HG02981 (cell line): ENCODE measurements around the gene MYH15.
A peak's percentile ranks its signal among the peaks of the same experiment; 100 is the strongest.

Experiments used
- ATAC-seq: cut with Tn5 transposase; IDR thresholded peaks from one replicate; pipeline ENCODE4 v1.9.1; 2021; ENCODE audit warnings: mild to moderate bottlenecking, moderate library complexity; ENCODE audit not compliant: unreplicated experiment

MYH15 gene

GRCh38 chr3:108420926-108421325 is 89.5 kb downstream of the MYH15 start:
- ATAC-seq: no peak

GRCh38 chr3:108416111-108416869 is 94.1 kb downstream of the MYH15 start:
- ATAC-seq: no peak

- ATAC-seq: no peak
These were observed 94.7 kb downstream of the MYH15 start for GRCh38 chr3:108415661-108416060.

GRCh38 chr3:108414007-108414406 is 96.4 kb downstream of the MYH15 start:
- ATAC-seq: no peak

GRCh38 chr3:108412121-108412750 is 98.2 kb downstream of the MYH15 start:
- ATAC-seq: no peak

- ATAC-seq: no peak
These were observed 99.8 kb downstream of the MYH15 start for GRCh38 chr3:108410531-108410984.

GRCh38 chr3:108409800-108410178 is 100.6 kb downstream of the MYH15 start:
- ATAC-seq: no peak

GRCh38 chr3:108408883-108409799 is 101.3 kb downstream of the MYH15 start:
- ATAC-seq: no peak

GRCh38 chr3:108407886-108408285 is 102.5 kb downstream of the MYH15 start:
- no peak for ATAC-seq

- peak; percentile 95 for ATAC-seq
These were observed 103.7 kb downstream of the MYH15 start for GRCh38 chr3:108406661-108407206.

- ATAC-seq: peak; percentile 19
These were observed 104.2 kb downstream of the MYH15 start for GRCh38 chr3:108406063-108406660.

- ATAC-seq: no peak
These were observed 106.0 kb downstream of the MYH15 start for GRCh38 chr3:108404368-108404767.

- ATAC-seq: no peak
These were observed 106.6 kb downstream of the MYH15 start for GRCh38 chr3:108403686-108404345.

GRCh38 chr3:108403198-108403597 is 107.2 kb downstream of the MYH15 start:
- no peak for ATAC-seq

GRCh38 chr3:108401836-108402235 is 108.6 kb downstream of the MYH15 start:
- no peak for ATAC-seq

- ATAC-seq: no peak
These were observed 111.9 kb downstream of the MYH15 start for GRCh38 chr3:108398510-108398909.

- no peak for ATAC-seq
These were observed 114.1 kb downstream of the MYH15 start for GRCh38 chr3:108396336-108396735.

- no peak for ATAC-seq
These were observed 115.8 kb downstream of the MYH15 start for GRCh38 chr3:108394563-108394962.

- ATAC-seq: no peak
These were observed 116.4 kb downstream of the MYH15 start for GRCh38 chr3:108394016-108394415.
